NT2/D1 (cell line): ENCODE measurements around the gene ARHGEF35.

Experiments
- YY1 ChIP-seq: IDR thresholded peaks from 2 replicates; pipeline ENCODE4 v1.6.1; 2011; ENCODE audit not compliant: insufficient read length, insufficient read depth
- ZNF274 ChIP-seq: IDR thresholded peaks from 2 replicates; pipeline ENCODE4 v1.6.1; 2011; ENCODE audit warnings: mild to moderate bottlenecking, low read depth, low read length

DNA sequence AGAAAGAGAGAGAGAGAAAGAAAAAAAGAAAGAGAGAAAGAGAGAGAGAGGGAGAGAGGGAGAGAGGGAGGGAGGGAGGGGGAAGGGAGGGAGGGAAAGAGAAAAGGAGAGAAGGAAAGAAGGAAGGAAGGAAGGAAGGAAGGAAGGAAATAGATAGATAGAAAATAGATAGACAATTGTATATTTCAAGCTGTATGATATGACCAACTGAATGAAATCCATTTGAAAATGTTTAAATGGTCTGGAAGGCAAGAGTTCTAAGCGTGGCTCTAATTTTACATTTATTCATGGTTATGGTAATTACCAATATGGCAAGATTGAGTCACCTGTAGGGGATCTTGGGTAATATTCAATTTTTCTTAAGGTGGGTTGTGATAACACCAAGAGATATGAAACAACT, 36.8 kb downstream of the ARHGEF35 start:
- no peak for TF ChIP-seq YY1
- TF ChIP-seq ZNF274, result no peak
